GM23338 (cell line): ENCODE measurements around the gene EFNB3.

ENCODE experiments used
- CTCF ChIP-seq, 2 experiments: fragments of 200-600 bp in 1 of 2; sonication (generic) in 1 of 2; conservative IDR thresholded peaks; 2 replicates each; pipeline versions ENCODE4 v1.5.1 to v1.6.1; 2016 to 2017; ENCODE audit warnings: antibody characterized with exemption in 2 of 2, low read depth in 2 of 2, mild to moderate bottlenecking in 2 of 2, moderate library complexity in 1 of 2
- EZH2 ChIP-seq: fragments of 200-600 bp; sonication (generic); IDR thresholded peaks from one replicate; pipeline ENCODE4 v1.8.0; 2017; ENCODE audit warnings: antibody characterized with exemption, mild to moderate bottlenecking, low read depth; ENCODE audit not compliant: unreplicated experiment
- JUNB ChIP-seq: IDR thresholded peaks from one replicate; pipeline ENCODE4 v1.6.1; 2016; ENCODE audit warnings: antibody characterized with exemption; ENCODE audit not compliant: unreplicated experiment
- POLR2AphosphoS5 ChIP-seq: IDR thresholded peaks from 2 replicates; pipeline ENCODE4 v1.6.1; 2016; ENCODE audit warnings: antibody characterized with exemption, low read depth
- ZNF462 ChIP-seq: fragments of 250-450 bp; sonication (Bioruptor Pico); IDR thresholded peaks from 2 replicates; pipeline ENCODE4 v1.5.0; 2020; ENCODE audit warnings: mild to moderate bottlenecking, moderate library complexity
- TF ChIP-seq, protein P1 (sequence below): IDR thresholded peaks from 2 replicates; pipeline ENCODE4 v1.6.1; 2016; ENCODE audit warnings: antibody characterized with exemption

GRCh38 chr17:7688808-7689316 lies 16.1 kb upstream of the EFNB3 start:
- TF ChIP-seq CTCF (conservative IDR thresholded peaks at IDR 0.05; ENCODE audit: low read depth in 2 of 2) (no peak), POLR2AphosphoS5 (no peak), EZH2 (no peak), JUNB (no peak), ZNF462 (CRISPR knock-in tag) (no peak)
- TF ChIP-seq, protein P1, sequence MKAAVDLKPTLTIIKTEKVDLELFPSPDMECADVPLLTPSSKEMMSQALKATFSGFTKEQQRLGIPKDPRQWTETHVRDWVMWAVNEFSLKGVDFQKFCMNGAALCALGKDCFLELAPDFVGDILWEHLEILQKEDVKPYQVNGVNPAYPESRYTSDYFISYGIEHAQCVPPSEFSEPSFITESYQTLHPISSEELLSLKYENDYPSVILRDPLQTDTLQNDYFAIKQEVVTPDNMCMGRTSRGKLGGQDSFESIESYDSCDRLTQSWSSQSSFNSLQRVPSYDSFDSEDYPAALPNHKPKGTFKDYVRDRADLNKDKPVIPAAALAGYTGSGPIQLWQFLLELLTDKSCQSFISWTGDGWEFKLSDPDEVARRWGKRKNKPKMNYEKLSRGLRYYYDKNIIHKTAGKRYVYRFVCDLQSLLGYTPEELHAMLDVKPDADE: no peak
